Activated CD8-positive, alpha-beta T cell treated with anti-CD3 and anti-CD28 coated beads for 36 hours (primary cell): ENCODE results near the gene C10orf71. TPM values are rescaled to one million over a fixed set of nuclear protein-coding genes. Genes with fewer than 3 reads are reported as not detected.

Experiments used
- ATAC-seq: fragments of 200-7000 bp; cut with Tn5 transposase; one replicate; pipeline ENCODE4 v1.10.0; 2021; ENCODE audit warnings: mild to moderate bottlenecking, moderate library complexity
- CTCF ChIA-PET: fragments of 350-600 bp; sonication (Branson Sonifier 250); formaldehyde crosslinking; loops from one replicate; lab custom pipeline; 2021; ENCODE audit warnings: antibody characterized with exemption; lab: Charles Lee
- POLR2A ChIA-PET: fragments of 350-600 bp; sonication (Branson Sonifier 250); formaldehyde crosslinking; loops from one replicate; lab custom pipeline; 2021; ENCODE audit warnings: antibody characterized with exemption; lab: Charles Lee
- DNase-seq: peaks from one replicate; pipeline ENCODE4 v3.0.0-alpha.2; 2020
- H3K27ac Mint-ChIP-seq: one replicate; pipeline ENCODE4 v1.8.0; 2021; ENCODE audit warnings: mild to moderate bottlenecking, mixed read lengths
- H3K27me3 Mint-ChIP-seq: one replicate; pipeline ENCODE4 v1.8.0; 2021; ENCODE audit warnings: mixed read lengths
- H3K36me3 Mint-ChIP-seq: one replicate; pipeline ENCODE4 v1.8.0; 2021; ENCODE audit warnings: low read depth, mixed read lengths
- H3K4me1 Mint-ChIP-seq: one replicate; pipeline ENCODE4 v1.8.0; 2021; ENCODE audit warnings: low read depth, mixed read lengths
- H3K4me3 Mint-ChIP-seq: one replicate; pipeline ENCODE4 v1.8.0; 2021; ENCODE audit warnings: mild to moderate bottlenecking, moderate library complexity, mixed read lengths
- H3K9me3 Mint-ChIP-seq: one replicate; pipeline ENCODE4 v1.8.0; 2021; ENCODE audit warnings: mixed read lengths
- CTCF ChIP-seq: fragments of 200-600 bp; IDR thresholded peaks from one replicate; pipeline ENCODE4 v1.8.0; 2022; ENCODE audit warnings: antibody characterized with exemption, mild to moderate bottlenecking
- intact Hi-C: fragments of 100-400 bp; cut with micrococcal nuclease; formaldehyde crosslinking; loops from one replicate; pipeline ENCODE4 v1.10.0; 2022
- total RNA-seq, 2 experiments: library from RNA; stranded (reverse); gene quantifications; one replicate each; pipeline ENCODE4 v1.2.3, GENCODE V29; 2021

C10orf71 gene
- total RNA-seq, 2 experiments from 2014 or later, result not detected

DNA sequence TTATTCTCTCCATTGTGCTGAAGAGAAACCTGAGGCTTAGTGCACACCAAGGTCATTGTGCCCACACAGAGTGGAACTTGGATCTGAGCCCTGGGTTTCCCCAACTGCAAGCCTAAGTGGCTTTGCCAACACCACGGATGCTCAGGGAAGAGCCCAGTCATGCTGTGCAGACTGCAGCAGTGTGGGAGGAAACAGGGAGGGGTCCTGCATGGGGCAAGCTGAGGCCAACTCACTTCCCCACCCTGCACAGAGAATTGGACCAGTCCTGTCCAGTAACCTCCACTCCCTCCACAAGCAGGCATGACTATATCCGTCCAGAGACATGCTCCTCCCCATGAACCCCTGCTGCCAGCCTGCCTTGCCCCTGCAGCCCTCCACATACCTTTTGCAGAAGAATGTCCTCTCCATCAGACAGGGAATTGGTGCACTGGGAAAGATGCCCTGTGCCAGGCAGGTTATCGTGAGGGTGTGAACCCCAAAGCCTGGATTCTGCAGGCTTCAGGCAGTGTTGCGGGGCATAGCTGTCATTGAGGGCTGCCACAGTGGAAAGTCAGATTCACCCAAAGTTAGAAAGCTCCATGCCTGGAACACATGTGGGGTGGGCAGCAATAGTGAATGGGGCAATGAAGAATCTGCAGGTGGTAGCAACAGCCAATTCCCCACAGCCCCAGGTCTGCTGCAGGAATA lies 52.0 kb downstream of the C10orf71 start:
- POLR2A ChIA-PET, result interaction anchor here (1.0 kb wide), 1 partner anchor 13 kb away, joined by 3 read pairs; no protein-coding TSS in a partner anchor
- no peak for DNase-seq
- Mint-ChIP-seq H3K36me3 (no peaks in the 10 kb centered on the region), H3K27me3 (peaks cover under 1% of the 10 kb centered on the region), H3K4me3 (no peak overlapping the region), H3K9me3 (peaks cover 5% of the 10 kb centered on the region), H3K4me1 (no peaks in the 10 kb centered on the region), H3K27ac (no peak overlapping the region)
- no peak for ATAC-seq
- no peak for TF ChIP-seq CTCF
- CTCF ChIA-PET, result no interaction called here
- intact Hi-C loops, result no loop called here

DNA sequence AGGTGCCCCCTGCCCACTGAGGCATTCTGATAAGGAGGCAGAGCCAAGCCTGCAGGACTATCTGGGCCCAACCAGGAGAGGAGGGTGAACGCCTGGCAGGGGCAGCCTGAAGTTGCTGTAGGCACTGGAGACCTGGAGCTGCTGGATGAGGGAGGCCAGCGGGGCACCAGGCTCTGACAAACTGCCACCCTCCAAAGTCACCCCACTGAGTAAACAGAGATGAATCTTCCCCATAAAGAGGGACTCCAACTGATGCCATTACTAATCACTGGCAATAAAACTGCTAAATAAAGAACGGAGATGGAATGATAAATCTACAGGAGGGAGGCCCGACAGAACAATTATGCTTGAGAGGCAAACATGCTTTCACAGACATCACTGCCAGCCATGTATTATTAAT lies 52.7 kb downstream of the C10orf71 start:
- CTCF ChIA-PET, result interaction anchor here (1.0 kb wide), 1 partner anchor 56 kb away, joined by 5 read pairs; no protein-coding TSS in a partner anchor
- H3K27me3 Mint-ChIP-seq, result peaks cover 2% of the 10 kb centered on the region
- H3K36me3 Mint-ChIP-seq, result no peaks in the 10 kb centered on the region
- no peaks in the 10 kb centered on the region for H3K4me1 Mint-ChIP-seq
- H3K4me3 Mint-ChIP-seq, result no peak overlapping the region
- H3K27ac Mint-ChIP-seq, result no peak overlapping the region
- POLR2A ChIA-PET, result no interaction called here
- DNase-seq, result no peak
- no peak for TF ChIP-seq CTCF
- intact Hi-C loops, result no loop called here
- ATAC-seq, result no peak
- H3K9me3 Mint-ChIP-seq, result peaks cover 5% of the 10 kb centered on the region

DNA sequence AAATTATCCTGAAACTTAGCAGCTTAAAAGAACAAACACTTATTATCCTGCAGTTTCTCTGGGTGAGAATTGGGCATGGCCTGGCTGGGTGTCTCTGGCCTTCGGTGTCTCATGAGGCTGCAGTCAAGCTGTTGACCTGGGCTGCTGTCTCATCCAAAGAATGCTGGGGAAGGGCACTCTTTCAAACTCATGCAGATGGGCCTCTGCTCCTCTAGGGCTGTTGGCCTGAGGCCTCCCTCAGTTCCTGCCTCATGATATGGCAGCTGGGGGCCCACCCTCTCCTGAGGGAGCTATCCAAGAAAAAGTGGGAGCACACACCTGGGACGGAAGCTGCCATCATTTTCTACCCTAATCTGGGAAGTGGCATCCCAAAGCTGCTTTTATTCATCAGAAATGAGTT lies 53.4 kb downstream of the C10orf71 start:
- Mint-ChIP-seq H3K27ac (no peak overlapping the region), H3K4me3 (no peak overlapping the region), H3K27me3 (peaks cover 2% of the 10 kb centered on the region), H3K36me3 (no peaks in the 10 kb centered on the region), H3K9me3 (peaks cover 5% of the 10 kb centered on the region), H3K4me1 (peaks cover 3% of the 10 kb centered on the region)
- intact Hi-C loops, result no loop called here
- DNase-seq (no peak), ATAC-seq (no peak)
- CTCF ChIA-PET, result interaction anchor here (1.0 kb wide), 1 partner anchor 55 kb away, joined by 5 read pairs; no protein-coding TSS in a partner anchor
- TF ChIP-seq CTCF, result no peak
- POLR2A ChIA-PET, result interaction anchor here (0.8 kb wide), 1 partner anchor 22 kb away, joined by 3 read pairs; no protein-coding TSS in a partner anchor

- intact Hi-C loops, result no loop called here
- no peak for TF ChIP-seq CTCF
- Mint-ChIP-seq H3K4me1 (peaks cover 3% of the 10 kb centered on the region), H3K27me3 (peaks cover 2% of the 10 kb centered on the region), H3K27ac (no peak overlapping the region), H3K4me3 (no peak overlapping the region), H3K36me3 (no peaks in the 10 kb centered on the region), H3K9me3 (peaks cover 5% of the 10 kb centered on the region)
- ChIA-PET CTCF (interaction anchor here (1.0 kb wide), 1 partner anchor 54 kb away, joined by 5 read pairs; no protein-coding TSS in a partner anchor), POLR2A (no interaction called here)
- no peak for ATAC-seq
- DNase-seq, result no peak
These were observed 54.3 kb downstream of the C10orf71 start for GRCh38 chr10:49353026-49353894.
